ENCODE results near the gene LINS1. TPM values are rescaled to one million over a fixed set of nuclear protein-coding genes. Genes with fewer than 3 reads are reported as not detected.

Gene LINS1
- total and polyA plus RNA-seq, 2 experiments from 2014 or later = 9.6 to 13.6 TPM

DNA sequence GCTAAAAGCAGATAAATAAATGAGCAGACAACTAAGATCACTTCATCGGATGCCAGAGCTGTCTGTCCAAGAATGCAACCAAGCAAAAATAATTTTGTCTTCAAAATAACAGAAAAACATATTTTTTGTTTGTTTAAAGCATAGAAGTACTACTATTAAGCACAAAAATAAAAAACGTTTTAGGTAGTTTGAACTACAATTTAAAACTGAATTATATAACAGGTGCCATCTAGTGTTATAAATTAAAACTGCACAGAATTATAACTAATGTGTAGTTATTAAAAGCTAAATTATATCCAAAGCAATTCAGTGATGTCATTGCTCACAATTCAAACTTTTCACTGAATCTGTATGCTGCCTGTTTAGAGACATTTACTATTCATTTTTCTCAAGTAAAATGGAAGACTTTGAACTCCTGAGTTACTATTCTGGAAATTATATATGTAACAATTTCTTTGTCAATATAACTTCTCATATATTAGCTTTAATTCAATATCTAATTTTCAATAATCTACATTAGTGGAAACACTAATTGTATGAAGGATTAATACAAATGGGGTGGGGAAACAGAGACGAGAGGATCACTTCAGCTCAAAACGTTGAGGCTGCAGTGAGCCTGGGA lies 29.5 kb downstream of the LINS1 start:
- DNase-seq = peak; percentile 34
- Histone ChIP-seq H3K36me3 (ENCODE audit: low read depth) (peaks cover 5% of the 10 kb centered on the region; the same call in 1 of the 2 replicates), H3K27ac (no peak overlapping the region)

DNA sequence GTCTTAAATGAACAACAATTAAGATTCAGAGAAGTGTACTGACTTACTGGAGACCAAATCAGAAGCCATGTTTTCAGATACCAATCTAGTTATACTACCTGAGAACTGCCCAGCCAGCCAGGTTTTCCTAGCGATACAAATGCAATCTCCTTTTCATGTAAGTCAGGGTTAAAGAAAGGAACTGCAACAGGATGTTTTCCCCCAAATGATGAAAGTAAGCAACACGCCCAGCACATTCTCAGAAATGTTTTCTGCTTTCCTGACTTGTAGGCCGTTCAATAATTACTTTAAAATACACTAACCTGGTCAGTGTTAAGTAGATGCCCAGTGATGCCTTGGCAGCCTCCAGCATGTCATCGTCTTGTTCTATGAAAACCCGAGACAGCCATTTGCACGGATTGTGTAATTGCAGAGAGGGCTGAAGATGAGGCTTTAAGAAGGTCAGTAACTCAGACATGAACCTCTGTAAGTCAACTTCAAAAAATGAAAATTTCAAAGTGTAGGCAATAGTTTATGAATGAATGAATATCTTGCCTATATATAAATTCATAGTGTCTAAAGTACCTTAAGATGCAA lies 30.3 kb downstream of the LINS1 start:
- no peaks in the 10 kb centered on the region for H3F3A ChIP-seq (ENCODE audit: insufficient read depth)
- 46 to 50% methylated on average over 6 of the region's 6 CpGs for WGBS, 2 experiments (ENCODE audit: low coverage in 1 of 2, low lambda C conversion rate in 2 of 2, missing lambda C conversion rate in 2 of 2)
- TF ChIP-seq EZH2 (IDR thresholded peaks at IDR 0.05; ENCODE audit: insufficient read depth, poor library complexity, severe bottlenecking) (no peak), EZH2phosphoT487 (IDR thresholded peaks at IDR 0.05; ENCODE audit: insufficient read depth, low read depth) (no peak)
- H3K79me2 ChIP-seq (ENCODE audit: insufficient read depth) = no peaks in the 10 kb centered on the region
- no peak for DNase-seq
- no peak overlapping the region for H3K27ac ChIP-seq
- H3K9me2 ChIP-seq (ENCODE audit: insufficient read depth) = no peaks in the 10 kb centered on the region
- no peaks in the 10 kb centered on the region for H3K27me3 ChIP-seq (replicated peaks; ENCODE audit: insufficient read depth)
- no peak overlapping the region for H2AFZ ChIP-seq
- no peaks in the 10 kb centered on the region for H3K9me3 ChIP-seq (ENCODE audit: low read depth)
- H4K20me1 ChIP-seq (ENCODE audit: insufficient read depth) = no peaks in the 10 kb centered on the region
- H3K36me3 ChIP-seq (ENCODE audit: low read depth) = peaks cover 5% of the 10 kb centered on the region; the same call in 1 of the 2 replicates
- no peak overlapping the region for H3K4me3 ChIP-seq
- no peak overlapping the region for H3K4me2 ChIP-seq (ENCODE audit: unreplicated experiment)
- in situ Hi-C loops (cut with MboI) = no loop called here
- no peaks in the 10 kb centered on the region for H3K4me1 ChIP-seq (ENCODE audit: insufficient read depth)
- no peak overlapping the region for H3K9ac ChIP-seq

More for the DNA sequence above, 29.5 kb downstream of the LINS1 start:
- Histone ChIP-seq H3K9me3 (ENCODE audit: low read depth) (no peaks in the 10 kb centered on the region), H3F3A (ENCODE audit: insufficient read depth) (no peaks in the 10 kb centered on the region), H3K27me3 (replicated peaks; ENCODE audit: insufficient read depth) (no peaks in the 10 kb centered on the region), H3K4me3 (no peak overlapping the region), H3K79me2 (ENCODE audit: insufficient read depth) (no peaks in the 10 kb centered on the region), H4K20me1 (ENCODE audit: insufficient read depth) (no peaks in the 10 kb centered on the region), H3K4me1 (ENCODE audit: insufficient read depth) (no peaks in the 10 kb centered on the region), H2AFZ (no peak overlapping the region), H3K4me2 (ENCODE audit: unreplicated experiment) (no peak overlapping the region), H3K9me2 (ENCODE audit: insufficient read depth) (no peaks in the 10 kb centered on the region), H3K9ac (no peak overlapping the region)
- 50 to 54% methylated on average over 4 of the region's 4 CpGs for WGBS, 2 experiments (ENCODE audit: low coverage in 1 of 2, low lambda C conversion rate in 2 of 2, missing lambda C conversion rate in 2 of 2)
- TF ChIP-seq EZH2 (IDR thresholded peaks at IDR 0.05; ENCODE audit: insufficient read depth, poor library complexity, severe bottlenecking) = no peak
- no peak for TF ChIP-seq EZH2phosphoT487 (IDR thresholded peaks at IDR 0.05; ENCODE audit: insufficient read depth, low read depth)
- in situ Hi-C loops (cut with MboI) = no loop called here

DNA sequence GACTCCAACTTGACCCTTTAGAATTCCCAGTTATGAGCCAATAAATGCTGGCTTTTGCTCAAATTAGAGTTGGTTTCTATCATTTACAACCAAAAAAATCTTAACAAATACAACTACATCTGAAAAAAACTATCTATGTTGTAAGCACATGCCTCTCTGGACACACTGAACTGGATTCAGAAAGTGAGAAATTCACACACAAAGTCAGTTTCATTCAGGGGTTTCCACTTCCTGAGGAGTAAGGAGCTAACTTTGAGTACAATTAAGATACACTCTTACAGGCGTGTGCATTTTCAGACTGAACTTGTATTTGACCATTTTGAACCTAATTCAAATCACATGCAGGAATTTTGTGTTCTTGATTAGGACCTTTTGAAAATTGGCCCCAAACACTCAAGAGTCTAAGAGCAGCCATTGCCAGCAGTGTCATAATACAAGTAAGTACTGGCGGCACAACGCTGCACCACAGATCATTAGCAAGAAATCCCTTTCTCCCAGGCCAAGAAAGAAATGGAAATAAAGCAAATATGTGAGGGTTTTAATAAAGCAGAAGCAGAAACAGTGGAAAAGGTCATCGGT lies 31.2 kb downstream of the LINS1 start:
- in situ Hi-C loops (cut with MboI) = no loop called here

DNA sequence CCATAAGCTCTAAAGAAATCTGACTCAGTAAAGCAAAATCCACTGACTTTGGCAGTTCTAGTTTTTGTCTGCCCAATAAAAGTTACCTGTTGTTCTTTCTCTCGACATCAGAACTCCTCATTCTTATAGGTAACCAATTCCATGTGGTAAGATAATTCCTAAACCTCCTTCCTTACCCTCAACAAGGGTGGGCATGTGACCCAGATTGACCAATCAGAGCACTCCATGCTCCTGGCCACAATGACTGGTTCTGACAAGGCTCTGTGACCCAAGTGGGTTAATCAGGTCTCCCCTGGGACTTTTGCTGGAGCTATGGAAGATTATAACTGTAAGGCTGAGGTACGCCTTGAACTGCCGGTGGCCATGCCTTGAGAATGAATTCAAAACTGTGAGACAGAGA lies 31.7 kb downstream of the LINS1 start:
- no peaks in the 10 kb centered on the region for H3K4me1 ChIP-seq (ENCODE audit: insufficient read depth)
- WGBS, 2 experiments (ENCODE audit: low coverage in 1 of 2, low lambda C conversion rate in 2 of 2, missing lambda C conversion rate in 2 of 2) = 76 to 82% methylated on average over 3 of the region's 3 CpGs
- H3K9me2 ChIP-seq (ENCODE audit: insufficient read depth) = no peaks in the 10 kb centered on the region
- H3K9ac ChIP-seq = no peak overlapping the region
- H3K36me3 ChIP-seq (ENCODE audit: low read depth) = peaks cover 5% of the 10 kb centered on the region; the same call in 1 of the 2 replicates
- H3K27ac ChIP-seq = no peak overlapping the region
- H3K4me2 ChIP-seq (ENCODE audit: unreplicated experiment) = no peak overlapping the region
- peak; percentile 28 for DNase-seq
- no peak overlapping the region for H3K4me3 ChIP-seq
- H4K20me1 ChIP-seq (ENCODE audit: insufficient read depth) = no peaks in the 10 kb centered on the region
- in situ Hi-C loops (cut with MboI) = no loop called here
- H3K27me3 ChIP-seq (replicated peaks; ENCODE audit: insufficient read depth) = no peaks in the 10 kb centered on the region
- no peaks in the 10 kb centered on the region for H3F3A ChIP-seq (ENCODE audit: insufficient read depth)
- no peaks in the 10 kb centered on the region for H3K9me3 ChIP-seq (ENCODE audit: low read depth)
- no peak overlapping the region for H2AFZ ChIP-seq
- TF ChIP-seq EZH2phosphoT487 (IDR thresholded peaks at IDR 0.05; ENCODE audit: insufficient read depth, low read depth) (no peak), EZH2 (IDR thresholded peaks at IDR 0.05; ENCODE audit: insufficient read depth, poor library complexity, severe bottlenecking) (no peak)
- no peaks in the 10 kb centered on the region for H3K79me2 ChIP-seq (ENCODE audit: insufficient read depth)

More for the DNA sequence above, 31.2 kb downstream of the LINS1 start:
- no peaks in the 10 kb centered on the region for H3K27me3 ChIP-seq (replicated peaks; ENCODE audit: insufficient read depth)
- H4K20me1 ChIP-seq (ENCODE audit: insufficient read depth) = no peaks in the 10 kb centered on the region
- no peak overlapping the region for H3K4me3 ChIP-seq
- 43 to 52% methylated on average over 4 of the region's 4 CpGs for WGBS, 2 experiments (ENCODE audit: low coverage in 1 of 2, low lambda C conversion rate in 2 of 2, missing lambda C conversion rate in 2 of 2)
- H3F3A ChIP-seq (ENCODE audit: insufficient read depth) = no peaks in the 10 kb centered on the region
- peaks cover 5% of the 10 kb centered on the region; the same call in 1 of the 2 replicates for H3K36me3 ChIP-seq (ENCODE audit: low read depth)
- H3K9me2 ChIP-seq (ENCODE audit: insufficient read depth) = no peaks in the 10 kb centered on the region
- H3K9me3 ChIP-seq (ENCODE audit: low read depth) = no peaks in the 10 kb centered on the region
- no peaks in the 10 kb centered on the region for H3K79me2 ChIP-seq (ENCODE audit: insufficient read depth)
- DNase-seq = no peak
- H3K9ac ChIP-seq = no peak overlapping the region
- H2AFZ ChIP-seq = no peak overlapping the region
- no peak for TF ChIP-seq EZH2phosphoT487 (IDR thresholded peaks at IDR 0.05; ENCODE audit: insufficient read depth, low read depth)
- TF ChIP-seq EZH2 (IDR thresholded peaks at IDR 0.05; ENCODE audit: insufficient read depth, poor library complexity, severe bottlenecking) = no peak
- no peak overlapping the region for H3K4me2 ChIP-seq (ENCODE audit: unreplicated experiment)
- H3K27ac ChIP-seq = no peak overlapping the region
- no peaks in the 10 kb centered on the region for H3K4me1 ChIP-seq (ENCODE audit: insufficient read depth)
